H1 (cell line): ENCODE results near the gene ASB7. TPM values are rescaled to one million over a fixed set of nuclear protein-coding genes. Genes with fewer than 3 reads are reported as not detected.

Experiments used
- CTCF ChIA-PET: fragments of 300-600 bp; sonication (Branson Sonifier 250); formaldehyde crosslinking; loops from one replicate; lab custom pipeline; 2021; ENCODE audit not compliant: partially characterized antibody; lab: Charles Lee
- POLR2A ChIA-PET: fragments of 300-600 bp; sonication (Branson Sonifier 250); formaldehyde crosslinking; loops from one replicate; lab custom pipeline; 2021; ENCODE audit warnings: inconsistent platforms; ENCODE audit not compliant: partially characterized antibody; lab: Charles Lee
- DNase-seq, 2 experiments: peaks; one replicate each; pipeline versions ENCODE4 v3.0.0 to v3.0.0-alpha.2; 2010 to 2022; ENCODE audit warnings: low spot score in 2 of 2, low read depth in 1 of 2, mixed read lengths in 1 of 2
- FAIRE-seq: peaks from 2 replicates; lab custom pipeline; 2011; peaks lifted over from hg19 to GRCh38; lab: Jason Lieb, UNC
- H2AFZ ChIP-seq: 2 replicates; pipeline ENCODE4 v1.8.1; 2012; ENCODE audit warnings: low read length, inconsistent platforms
- H2AK5ac ChIP-seq: 2 replicates; pipeline ENCODE4 v1.6.1; 2013; ENCODE audit warnings: low read depth, low read length
- H2BK120ac ChIP-seq: replicated peaks from 2 replicates; pipeline ENCODE3; 2013; ENCODE audit warnings: low read depth, low read length, inconsistent platforms
- H2BK12ac ChIP-seq: 2 replicates; pipeline ENCODE4 v1.6.1; 2013; ENCODE audit warnings: low read depth, low read length
- H2BK15ac ChIP-seq: 2 replicates; pipeline ENCODE4 v1.6.1; 2013; ENCODE audit warnings: low read length
- H2BK20ac ChIP-seq: 2 replicates; pipeline ENCODE4 v1.6.1; 2013; ENCODE audit warnings: low read length
- H2BK5ac ChIP-seq: 2 replicates; pipeline ENCODE4 v1.6.1; 2013; ENCODE audit warnings: low read depth, low read length
- H3K14ac ChIP-seq: 2 replicates; pipeline ENCODE4 v1.6.1; 2013; ENCODE audit warnings: inconsistent platforms; ENCODE audit not compliant: insufficient read length
- H3K18ac ChIP-seq: 2 replicates; pipeline ENCODE4 v1.6.1; 2013; ENCODE audit warnings: low read length; ENCODE audit errors: extremely low read depth
- H3K23ac ChIP-seq: 2 replicates; pipeline ENCODE4 v1.6.1; 2013; ENCODE audit warnings: inconsistent platforms; ENCODE audit not compliant: insufficient read length
- H3K23me2 ChIP-seq: 2 replicates; pipeline ENCODE4 v1.6.1; 2013; ENCODE audit warnings: low read depth, low read length
- H3K27ac ChIP-seq: 2 replicates; pipeline ENCODE4 v1.6.1; 2011; ENCODE audit warnings: low read depth, low read length, inconsistent platforms
- H3K27me3 ChIP-seq, 4 experiments: replicated peaks in 1 of 4; 1 replicate in 1 of 4; 2 replicates in 3 of 4; pipeline versions ENCODE4 v1.6.1 to v1.8.1; 2011 to 2013; ENCODE audit warnings: low read length in 3 of 4, mild to moderate bottlenecking in 3 of 4, inconsistent platforms in 2 of 4, mixed read lengths in 2 of 4, moderate library complexity in 1 of 4; ENCODE audit not compliant: control insufficient read depth in 3 of 4, insufficient read depth in 3 of 4; ENCODE audit errors: extremely low read depth in 1 of 4
- H3K36me3 ChIP-seq, 4 experiments: 2 replicates each; pipeline versions ENCODE4 v1.6.1 to v1.8.1; 2011 to 2013; ENCODE audit warnings: mild to moderate bottlenecking in 4 of 4, low read length in 3 of 4, moderate library complexity in 2 of 4, control low read depth in 1 of 4, inconsistent platforms in 1 of 4; ENCODE audit not compliant: insufficient read depth in 4 of 4, control insufficient read depth in 2 of 4
- H3K4ac ChIP-seq: replicated peaks from 2 replicates; pipeline ENCODE3; 2013; ENCODE audit warnings: low read length, low read depth, mixed read lengths, inconsistent platforms; ENCODE audit not compliant: insufficient read length
- H3K4me1 ChIP-seq, 4 experiments: replicated peaks in 1 of 4; 1 replicate in 1 of 4; 2 replicates in 3 of 4; pipeline versions ENCODE4 v1.6.1 to v1.8.1; 2011 to 2013; ENCODE audit warnings: low read length in 3 of 4, inconsistent platforms in 2 of 4, mixed read lengths in 1 of 4; ENCODE audit not compliant: insufficient read depth in 4 of 4, control insufficient read depth in 3 of 4
- H3K4me2 ChIP-seq, 2 experiments: 2 replicates each; pipeline versions ENCODE4 v1.6.1 to v1.8.1; 2011 to 2013; ENCODE audit warnings: low read depth in 2 of 2, low read length in 2 of 2, control low read depth in 1 of 2, inconsistent platforms in 1 of 2, mild to moderate bottlenecking in 1 of 2; ENCODE audit not compliant: insufficient read depth in 1 of 2
- H3K4me3 ChIP-seq, 4 experiments: fragments of 200-600, 300-600 bp in 1 of 4; sonication (generic), shearing (Covaris generic), sonication (Bioruptor Twin) in 1 of 4; 2 replicates each; pipeline versions ENCODE4 v1.5.1 to v1.8.1; 2011 to 2016; ENCODE audit warnings: low read length in 4 of 4, low read depth in 3 of 4, control low read depth in 2 of 4, inconsistent platforms in 2 of 4, mild to moderate bottlenecking in 2 of 4, mixed read lengths in 1 of 4, moderate library complexity in 1 of 4; ENCODE audit not compliant: insufficient read depth in 2 of 4; ENCODE audit errors: extremely low read depth in 1 of 4
- H3K56ac ChIP-seq: replicated peaks from 2 replicates; pipeline ENCODE3; 2013; ENCODE audit warnings: low read depth, mild to moderate bottlenecking, mixed read lengths, low read length, inconsistent platforms; ENCODE audit not compliant: insufficient read length
- H3K79me1 ChIP-seq: 2 replicates; pipeline ENCODE4 v1.6.1; 2013; ENCODE audit warnings: low read depth, low read length, control low read depth
- H3K79me2 ChIP-seq, 2 experiments: 2 replicates each; pipeline versions ENCODE4 v1.6.1 to v1.8.1; 2012 to 2013; ENCODE audit warnings: low read length in 2 of 2, mild to moderate bottlenecking in 2 of 2, inconsistent platforms in 1 of 2; ENCODE audit not compliant: insufficient read depth in 2 of 2, control insufficient read depth in 1 of 2
- H3K9ac ChIP-seq, 4 experiments: replicated peaks in 1 of 4; 1 replicate in 1 of 4; 2 replicates in 3 of 4; pipeline versions ENCODE4 v1.6.1 to v1.8.1; 2011 to 2013; ENCODE audit warnings: low read depth in 3 of 4, low read length in 3 of 4, control low read depth in 2 of 4, mild to moderate bottlenecking in 2 of 4, moderate library complexity in 2 of 4, inconsistent platforms in 1 of 4; ENCODE audit errors: extremely low read depth in 1 of 4
- H3K9me3 ChIP-seq, 2 experiments: 2 replicates each; pipeline versions ENCODE4 v1.6.1 to v1.8.1; 2012 to 2013; ENCODE audit warnings: mild to moderate bottlenecking in 2 of 2, moderate library complexity in 2 of 2, control low read depth in 1 of 2, inconsistent platforms in 1 of 2, low read depth in 1 of 2, low read length in 1 of 2, mixed read lengths in 1 of 2; ENCODE audit not compliant: insufficient read depth in 2 of 2
- H4K20me1 ChIP-seq, 2 experiments: replicated peaks in 1 of 2; 2 replicates each; pipeline versions ENCODE3 to v1.8.1; 2011 to 2013; ENCODE audit warnings: inconsistent platforms in 2 of 2, low read length in 2 of 2, mild to moderate bottlenecking in 1 of 2; ENCODE audit not compliant: insufficient read depth in 2 of 2, control insufficient read depth in 1 of 2
- H4K5ac ChIP-seq: 2 replicates; pipeline ENCODE4 v1.6.1; 2013; ENCODE audit warnings: low read length, low read depth, mixed read lengths, inconsistent platforms; ENCODE audit not compliant: insufficient read length
- H4K8ac ChIP-seq: 2 replicates; pipeline ENCODE4 v1.8.0; 2013; ENCODE audit warnings: mild to moderate bottlenecking, moderate library complexity, low read length, inconsistent platforms; ENCODE audit not compliant: insufficient read depth; ENCODE audit errors: extremely low read depth
- H4K91ac ChIP-seq: replicated peaks from 2 replicates; pipeline ENCODE3; 2013; ENCODE audit warnings: low read length, mixed read lengths, inconsistent platforms; ENCODE audit not compliant: insufficient read length
- ASH2L ChIP-seq: fragments of 200-600, 300-600 bp; sonication (generic); IDR thresholded peaks from one replicate; pipeline ENCODE4 v1.7.1; 2017; ENCODE audit warnings: low read length
- CBX8 ChIP-seq: fragments of 300-800, 300-1000 bp; sonication (generic); IDR thresholded peaks from 2 replicates; pipeline ENCODE4 v1.7.1; 2016; ENCODE audit warnings: low read depth, low read length, borderline replicate concordance
- JUN ChIP-seq: IDR thresholded peaks from 2 replicates; pipeline ENCODE4 v1.6.1; 2011; ENCODE audit warnings: low read depth, mild to moderate bottlenecking, improper control_type of control experiment, low read length
- KDM4A ChIP-seq: IDR thresholded peaks from one replicate; pipeline ENCODE4 v1.7.1; 2012; ENCODE audit warnings: low read depth, mild to moderate bottlenecking, moderate library complexity, low read length, inconsistent platforms; ENCODE audit not compliant: severe bottlenecking
- RAD21 ChIP-seq, 2 experiments: IDR thresholded peaks in 1 of 2; conservative IDR thresholded peaks in 1 of 2; 2 replicates each; pipeline ENCODE4 v1.6.1; 2011; ENCODE audit warnings: low read depth in 2 of 2, low read length in 2 of 2, improper control_type of control experiment in 1 of 2, inconsistent platforms in 1 of 2, mild to moderate bottlenecking in 1 of 2, moderate library complexity in 1 of 2
- SP4 ChIP-seq: IDR thresholded peaks from 2 replicates; pipeline ENCODE4 v1.6.1; 2012; ENCODE audit warnings: low read length, inconsistent platforms
- TEAD4 ChIP-seq: IDR thresholded peaks from 2 replicates; pipeline ENCODE4 v1.6.1; 2012; ENCODE audit warnings: low read depth, low read length, inconsistent platforms, mixed read lengths
- polyA plus RNA-seq, 7 experiments: library from polyadenylated mRNA; depleted of rRNA in 3 of 7; stranded (reverse) in 5 of 7; unstranded in 2 of 7; fragments of >200 nt in 5 of 7; fragments of 200-250 nt in 2 of 7; gene quantifications; 1 replicate in 5 of 7; 2 replicates in 1 of 7; 4 replicates in 1 of 7; pipeline versions ENCODE4 v1.2.1 to v1.2.3, GENCODE V29; 2011 to 2013; ENCODE audit warnings: missing spikeins in 2 of 7, mixed read lengths in 2 of 7
- total RNA-seq: library from RNA; stranded (reverse); fragmentation: NEBNext Ultra II Directional; extraction: Animal tissue kit (Norgen Biotek cat#: 25700); gene quantifications from 2 replicates; pipeline ENCODE4 v1.2.1, GENCODE V29; 2021

ASB7 gene
- total and polyA plus RNA-seq, 2 of the 8 experiments (the other 6 are each of a cell fraction or from before 2014, with no cell fraction given): 5.2 to 12.8 TPM

GRCh38 chr15:100560323-100560722 lies 42.1 kb upstream of the ASB7 start:
- Histone ChIP-seq H3K36me3 (peaks cover 0 to 6% (median 0%) of the 10 kb centered on the region in 4 experiments; a peak in 1 of 8 replicates), H2BK5ac (no peak overlapping the region), H4K91ac (no peak overlapping the region), H3K18ac (no peak overlapping the region), H4K5ac (no peak overlapping the region), H3K56ac (no peak overlapping the region), H3K4ac (no peak overlapping the region), H3K4me3 (no peak overlapping the region), H2BK120ac (no peak overlapping the region), H3K9ac (no peak overlapping the region), H3K4me1 (no peaks in the 10 kb centered on the region), H3K23ac (no peak overlapping the region), H2BK15ac (no peak overlapping the region), H2AK5ac (no peak overlapping the region), H3K27ac (no peak overlapping the region), H3K4me2 (no peak overlapping the region), H2AFZ (no peak overlapping the region), H3K27me3 (no peaks in the 10 kb centered on the region), H2BK12ac (no peak overlapping the region), H4K20me1 (no peaks in the 10 kb centered on the region), H3K14ac (no peak overlapping the region), H2BK20ac (no peak overlapping the region), H4K8ac (no peak overlapping the region), H3K23me2 (no peaks in the 10 kb centered on the region), H3K79me1 (no peaks in the 10 kb centered on the region), H3K79me2 (no peaks in the 10 kb centered on the region), H3K9me3 (peaks cover 9 to 39% of the 10 kb centered on the region in 2 experiments; a peak in 3 of 4 replicates)
- FAIRE-seq (no peak), DNase-seq (no peak)
- TF ChIP-seq ASH2L (no peak), CBX8 (no peak), RAD21 (IDR thresholded peaks at IDR 0.05 in 1 of 2, conservative IDR thresholded peaks at IDR 0.05 in 1 of 2; ENCODE audit: low read depth in 2 of 2, low read length in 2 of 2) (no peak), JUN (no peak), KDM4A (no peak), SP4 (no peak), TEAD4 (no peak)
- POLR2A ChIA-PET: no interaction called here
- CTCF ChIA-PET: interaction anchor here (0.8 kb wide), 1 partner anchor 51 kb away, joined by 3 read pairs; no protein-coding TSS in a partner anchor
